CD4-positive, alpha-beta memory T cell (primary cell): ENCODE measurements around the gene TBC1D16. TPM values are rescaled to one million over a fixed set of nuclear protein-coding genes. Genes with fewer than 3 reads are reported as not detected.

ENCODE experiments used
- CTCF ChIA-PET: fragments of 350-600 bp; sonication (Branson Sonifier 250); formaldehyde crosslinking; loops from one replicate; lab custom pipeline; 2021; ENCODE audit warnings: inconsistent platforms; ENCODE audit not compliant: partially characterized antibody; lab: Charles Lee
- POLR2A ChIA-PET: fragments of 350-600 bp; sonication (Branson Sonifier 250); formaldehyde crosslinking; loops from one replicate; lab custom pipeline; 2021; ENCODE audit not compliant: partially characterized antibody; lab: Charles Lee
- DNase-seq, 5 donors: peaks; one replicate each; pipeline versions ENCODE4 v3.0.0 to v3.0.0-alpha.2; 2020 to 2022; ENCODE audit warnings: mixed read lengths in 1 of 5
- H3K27ac ChIP-seq: one replicate; pipeline ENCODE4 v1.7.0; 2013; ENCODE audit warnings: low read depth, low read length
- H3K27me3 ChIP-seq: 2 replicates; pipeline ENCODE4 v1.7.0; 2013; ENCODE audit warnings: mild to moderate bottlenecking, low read length, moderate library complexity; ENCODE audit not compliant: insufficient read depth
- H3K36me3 ChIP-seq: 2 replicates; pipeline ENCODE4 v1.7.0; 2013; ENCODE audit warnings: mild to moderate bottlenecking, low read length, moderate library complexity; ENCODE audit not compliant: insufficient read depth
- H3K4me1 ChIP-seq: 2 replicates; pipeline ENCODE4 v1.7.0; 2013; ENCODE audit warnings: mild to moderate bottlenecking, low read length, moderate library complexity; ENCODE audit not compliant: insufficient read depth
- H3K4me3 ChIP-seq, 2 donors: one replicate each; pipeline ENCODE4 v1.7.0; 2013; ENCODE audit warnings: low read length in 2 of 2, mild to moderate bottlenecking in 1 of 2
- H3K9me3 ChIP-seq, 2 donors: one replicate each; pipeline ENCODE4 v1.7.0; 2013; ENCODE audit warnings: low read length in 2 of 2, control low read depth in 1 of 2; ENCODE audit not compliant: control insufficient read depth in 1 of 2
- H3K27ac Mint-ChIP-seq, 7 donors: one replicate each; pipeline ENCODE4 v1.8.0; 2020 to 2021; ENCODE audit warnings: mixed read lengths in 7 of 7, mild to moderate bottlenecking in 6 of 7, inconsistent platforms in 3 of 7, moderate library complexity in 3 of 7
- H3K27me3 Mint-ChIP-seq, 2 donors: one replicate each; pipeline ENCODE4 v1.8.0; 2020 to 2021; ENCODE audit warnings: mixed read lengths in 2 of 2
- H3K36me3 Mint-ChIP-seq, 2 donors: one replicate each; pipeline ENCODE4 v1.8.0; 2020 to 2021; ENCODE audit warnings: mixed read lengths in 2 of 2, inconsistent platforms in 1 of 2, mild to moderate bottlenecking in 1 of 2
- H3K4me1 Mint-ChIP-seq, 4 donors: one replicate each; pipeline ENCODE4 v1.8.0; 2020 to 2021; ENCODE audit warnings: mixed read lengths in 4 of 4, mild to moderate bottlenecking in 1 of 4
- H3K4me3 Mint-ChIP-seq, 8 donors: one replicate each; pipeline ENCODE4 v1.8.0; 2020 to 2021; ENCODE audit warnings: mixed read lengths in 8 of 8, mild to moderate bottlenecking in 7 of 8, moderate library complexity in 6 of 8, inconsistent platforms in 3 of 8
- H3K9me3 Mint-ChIP-seq, 8 donors: one replicate each; pipeline ENCODE4 v1.8.0; 2020 to 2021; ENCODE audit warnings: mixed read lengths in 8 of 8, mild to moderate bottlenecking in 5 of 8, inconsistent platforms in 3 of 8, moderate library complexity in 1 of 8
- intact Hi-C: fragments of 100-400 bp; cut with micrococcal nuclease; formaldehyde crosslinking; loops from one replicate; pipeline ENCODE4 v1.15.1; 2023
- polyA plus RNA-seq, 2 donors: library from polyadenylated mRNA; unstranded; fragments of 300-500 nt; fragmentation: Illumina TruSeq; gene quantifications; one replicate each; pipeline ENCODE4 v1.2.3, GENCODE V29; 2021
- total RNA-seq, 2 experiments: library from RNA; stranded (reverse); gene quantifications; one replicate each; pipeline ENCODE4 v1.2.3, GENCODE V29; 2021

Gene TBC1D16
- total and polyA plus RNA-seq, 4 experiments from 2014 or later: 1.2 to 1.8 (median 1.3) TPM; not detected in 1

- CTCF ChIA-PET: interaction anchor here (1.5 kb wide), 1 partner anchor 25 kb away, joined by 3 read pairs; no protein-coding TSS in a partner anchor
- H3K4me3 ChIP-seq: no peak overlapping the region
- Mint-ChIP-seq H3K9me3 (no peaks in the 10 kb centered on the region), H3K4me3 (no peak overlapping the region), H3K36me3 (no peaks in the 10 kb centered on the region), H3K4me1 (no peaks in the 10 kb centered on the region), H3K27ac (no peak overlapping the region), H3K27me3 (no peaks in the 10 kb centered on the region)
- H3K4me1 ChIP-seq: no peaks in the 10 kb centered on the region
- POLR2A ChIA-PET: no interaction called here
- no peaks in the 10 kb centered on the region for H3K9me3 ChIP-seq
- H3K27ac ChIP-seq: no peak overlapping the region
- intact Hi-C loops: no loop called here
- no peaks in the 10 kb centered on the region for H3K27me3 ChIP-seq
- DNase-seq: no peak
- H3K36me3 ChIP-seq: no peaks in the 10 kb centered on the region
These were observed 85.9 kb downstream of the TBC1D16 start for GRCh38 chr17:79949656-79950209.

DNA sequence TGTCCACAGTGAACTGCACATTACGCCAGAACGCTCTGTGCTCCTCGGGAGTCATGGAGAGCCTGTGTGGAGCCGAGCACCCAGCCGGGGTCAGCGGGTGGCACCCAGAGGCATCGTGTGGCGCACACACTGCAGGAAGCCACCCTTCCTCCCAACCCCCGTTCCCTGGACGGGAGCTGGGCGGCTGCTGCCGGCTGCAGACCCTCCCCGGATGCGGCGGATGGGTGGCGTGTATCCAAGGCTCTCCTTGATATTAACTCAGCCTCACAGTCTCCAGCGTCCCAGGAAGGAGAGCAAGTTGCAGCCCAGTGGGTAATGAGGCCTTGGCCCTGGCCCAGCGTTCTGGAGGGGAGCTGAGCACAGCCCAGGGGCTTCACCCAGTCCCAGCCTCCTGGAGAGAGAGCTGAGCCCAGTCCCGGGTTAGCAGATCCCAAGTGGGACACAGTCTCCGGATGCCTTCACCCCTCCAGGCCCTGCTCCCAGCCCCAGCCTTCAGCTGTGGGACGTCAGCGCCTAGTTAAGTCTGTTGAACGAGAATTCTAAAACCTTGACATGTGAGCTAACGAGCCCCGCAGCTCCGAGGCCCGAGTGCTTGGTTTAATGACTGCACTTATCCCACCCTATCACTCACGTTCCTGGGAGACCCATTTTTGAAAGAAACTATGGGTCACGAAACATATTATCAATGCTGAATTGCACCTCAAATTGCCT is 86.6 kb downstream of the TBC1D16 start:
- Mint-ChIP-seq H3K4me1 (no peaks in the 10 kb centered on the region), H3K4me3 (no peak overlapping the region), H3K36me3 (no peaks in the 10 kb centered on the region), H3K27me3 (no peaks in the 10 kb centered on the region), H3K9me3 (no peaks in the 10 kb centered on the region), H3K27ac (no peak overlapping the region)
- no peak for DNase-seq
- Histone ChIP-seq H3K36me3 (no peaks in the 10 kb centered on the region), H3K4me3 (no peak overlapping the region), H3K27ac (no peak overlapping the region), H3K9me3 (no peaks in the 10 kb centered on the region), H3K4me1 (no peaks in the 10 kb centered on the region), H3K27me3 (no peaks in the 10 kb centered on the region)
- intact Hi-C loops: no loop called here
- ChIA-PET POLR2A (no interaction called here), CTCF (no interaction called here)

- DNase-seq: no peak
- H3K36me3 ChIP-seq: no peaks in the 10 kb centered on the region
- Mint-ChIP-seq H3K27ac (no peak overlapping the region), H3K9me3 (no peaks in the 10 kb centered on the region), H3K36me3 (no peaks in the 10 kb centered on the region), H3K27me3 (no peaks in the 10 kb centered on the region), H3K4me1 (no peaks in the 10 kb centered on the region), H3K4me3 (no peak overlapping the region)
- H3K27ac ChIP-seq: no peak overlapping the region
- CTCF ChIA-PET: no interaction called here
- no peaks in the 10 kb centered on the region for H3K27me3 ChIP-seq
- intact Hi-C loops: no loop called here
- POLR2A ChIA-PET: no interaction called here
- no peak overlapping the region for H3K4me3 ChIP-seq
- no peaks in the 10 kb centered on the region for H3K4me1 ChIP-seq
- no peaks in the 10 kb centered on the region for H3K9me3 ChIP-seq
These were observed 87.2 kb downstream of the TBC1D16 start for GRCh38 chr17:79948406-79948944.

DNA sequence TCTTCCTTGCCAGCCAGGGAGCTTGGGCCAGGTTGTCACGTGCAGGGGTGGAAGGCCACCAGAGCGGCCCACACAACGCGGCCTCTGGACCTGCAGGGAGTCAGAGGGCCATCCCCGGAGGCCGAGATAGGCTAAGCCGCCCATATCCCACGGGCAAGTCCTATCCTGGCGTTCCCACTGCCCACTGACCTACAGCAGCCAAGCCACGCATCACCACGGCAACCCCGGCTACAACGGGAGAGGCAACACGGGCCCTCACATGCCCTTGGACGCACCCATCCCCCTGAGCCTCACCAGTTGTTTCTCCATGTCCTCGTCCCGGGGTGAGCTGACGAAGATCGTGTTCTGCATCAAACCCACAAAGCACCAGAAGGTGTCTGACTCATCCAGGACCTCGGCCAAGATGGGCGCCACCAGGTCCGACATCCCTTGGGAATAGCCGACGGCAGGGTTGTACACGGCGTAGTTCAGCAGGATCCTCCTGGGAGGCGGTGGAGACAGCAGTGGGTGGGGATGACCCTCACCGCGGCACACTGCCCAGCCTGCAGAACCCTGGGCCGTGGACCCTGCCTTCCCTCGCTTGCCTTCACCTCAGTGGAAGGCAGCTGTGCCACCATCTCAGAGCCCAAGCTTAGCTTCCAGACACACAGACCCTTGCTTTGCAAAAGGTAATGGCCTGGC is 88.2 kb downstream of the TBC1D16 start:
- Mint-ChIP-seq H3K27me3 (no peaks in the 10 kb centered on the region), H3K4me3 (no peak overlapping the region), H3K9me3 (no peaks in the 10 kb centered on the region), H3K4me1 (peaks cover 4 to 8% (median 7%) of the 10 kb centered on the region in 4 donors), H3K36me3 (no peaks in the 10 kb centered on the region), H3K27ac (no peak overlapping the region)
- no peaks in the 10 kb centered on the region for H3K9me3 ChIP-seq
- intact Hi-C loops: no loop called here
- no peak overlapping the region for H3K4me3 ChIP-seq
- ChIA-PET CTCF (no interaction called here), POLR2A (no interaction called here)
- H3K4me1 ChIP-seq: peaks cover 7% of the 10 kb centered on the region
- DNase-seq: no peak
- no peaks in the 10 kb centered on the region for H3K36me3 ChIP-seq
- H3K27me3 ChIP-seq: no peaks in the 10 kb centered on the region
- no peak overlapping the region for H3K27ac ChIP-seq

DNA sequence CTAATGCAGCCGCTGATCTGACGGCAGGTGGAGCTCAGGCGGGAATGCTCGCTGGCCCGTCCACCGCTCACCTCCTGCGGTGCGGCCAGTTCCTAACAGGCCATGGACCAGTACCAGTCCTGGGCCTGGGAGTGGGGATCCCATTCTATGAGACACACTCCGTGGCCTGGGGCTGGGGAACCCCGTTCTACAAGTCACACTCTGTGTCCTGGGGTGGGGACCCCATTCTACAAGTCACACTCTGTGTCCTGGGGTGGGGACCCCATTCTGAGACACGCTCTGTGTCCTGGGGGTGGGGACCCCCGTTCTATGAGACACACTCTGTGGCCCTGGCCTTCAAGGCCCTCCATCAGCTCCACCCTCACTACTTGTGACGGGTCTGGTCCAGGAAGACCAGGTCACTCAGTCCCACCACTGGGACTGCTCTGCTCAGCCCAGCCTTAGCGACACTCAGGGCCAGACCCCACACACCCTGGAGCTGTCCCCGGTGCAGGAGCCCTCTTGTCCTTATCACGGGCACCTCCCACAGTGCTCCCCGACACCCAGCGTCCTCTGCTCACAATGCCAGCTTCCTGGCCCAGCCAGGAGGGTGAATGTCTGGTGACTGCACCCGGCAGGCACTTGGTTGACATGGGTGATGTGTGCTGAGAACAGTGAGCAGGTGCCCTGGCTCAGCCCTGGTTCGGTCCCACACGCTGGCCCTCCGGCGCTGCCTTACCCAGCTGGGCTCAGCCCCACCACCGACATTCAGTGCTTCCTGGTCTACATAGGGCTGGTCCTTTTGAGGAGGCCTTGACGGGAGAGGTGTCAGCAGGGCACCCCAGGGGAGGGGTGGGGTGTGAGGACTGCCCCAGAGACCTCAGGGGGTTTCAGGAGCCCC is 89.1 kb downstream of the TBC1D16 start:
- POLR2A ChIA-PET: no interaction called here
- Histone ChIP-seq H3K9me3 (no peaks in the 10 kb centered on the region), H3K27me3 (no peaks in the 10 kb centered on the region), H3K4me3 (no peak overlapping the region), H3K27ac (no peak overlapping the region), H3K4me1 (peaks cover 10% of the 10 kb centered on the region), H3K36me3 (no peaks in the 10 kb centered on the region)
- no peaks in the 10 kb centered on the region for H3K27me3 Mint-ChIP-seq
- DNase-seq: no peak
- CTCF ChIA-PET: no interaction called here
- H3K4me1 Mint-ChIP-seq: peaks cover 4 to 10% (median 8%) of the 10 kb centered on the region in 4 donors
- H3K9me3 Mint-ChIP-seq: no peaks in the 10 kb centered on the region
- no peaks in the 10 kb centered on the region for H3K36me3 Mint-ChIP-seq
- intact Hi-C loops: no loop called here
- H3K27ac Mint-ChIP-seq: no peak overlapping the region
- H3K4me3 Mint-ChIP-seq: no peak overlapping the region

- ChIA-PET CTCF (no interaction called here), POLR2A (no interaction called here)
- H3K27me3 ChIP-seq: no peaks in the 10 kb centered on the region
- H3K27ac ChIP-seq: no peak overlapping the region
- H3K27me3 Mint-ChIP-seq: no peaks in the 10 kb centered on the region
- H3K27ac Mint-ChIP-seq: peak overlapping the region in 1 of 7 donors; percentile 6
- no peak overlapping the region for H3K4me3 Mint-ChIP-seq
- intact Hi-C loops: no loop called here
- DNase-seq: no peak
- no peak overlapping the region for H3K4me3 ChIP-seq
- no peaks in the 10 kb centered on the region for H3K36me3 ChIP-seq
- peaks cover 4 to 10% (median 8%) of the 10 kb centered on the region in 4 donors for H3K4me1 Mint-ChIP-seq
- H3K36me3 Mint-ChIP-seq: no peaks in the 10 kb centered on the region
- H3K9me3 ChIP-seq: no peaks in the 10 kb centered on the region
- no peaks in the 10 kb centered on the region for H3K9me3 Mint-ChIP-seq
- peaks cover 10% of the 10 kb centered on the region for H3K4me1 ChIP-seq
These were observed 89.9 kb downstream of the TBC1D16 start for GRCh38 chr17:79945591-79946255.
